Chondrocyte (in vitro differentiated cells): ENCODE data around the gene DDX41. TPM values are rescaled to one million over a fixed set of nuclear protein-coding genes. Genes with fewer than 3 reads are reported as not detected.

ENCODE experiments used
- DNase-seq: peaks from one replicate; pipeline ENCODE4 v3.0.0; 2021; ENCODE audit warnings: mixed read lengths, low spot score
- H3K27ac Mint-ChIP-seq: one replicate; pipeline ENCODE4 v1.8.0; 2021; ENCODE audit warnings: mild to moderate bottlenecking, moderate library complexity, mixed read lengths; ENCODE audit not compliant: unreplicated experiment
- H3K27me3 Mint-ChIP-seq: 2 replicates; pipeline ENCODE4 v1.8.0; 2021; ENCODE audit warnings: low read depth, mixed read lengths
- H3K36me3 Mint-ChIP-seq: 2 replicates; pipeline ENCODE4 v1.8.0; 2021; ENCODE audit warnings: low read depth, mixed read lengths
- H3K4me1 Mint-ChIP-seq: 2 replicates; pipeline ENCODE4 v1.8.0; 2021; ENCODE audit warnings: low read depth, mild to moderate bottlenecking, mixed read lengths
- H3K4me3 Mint-ChIP-seq: one replicate; pipeline ENCODE4 v1.8.0; 2021; ENCODE audit warnings: mild to moderate bottlenecking, moderate library complexity, mixed read lengths; ENCODE audit not compliant: unreplicated experiment
- H3K9me3 Mint-ChIP-seq: 2 replicates; pipeline ENCODE4 v1.8.0; 2021; ENCODE audit warnings: low read depth, mixed read lengths
- CTCF ChIP-seq: fragments of 200-600 bp; sonication (generic); IDR thresholded peaks from 2 replicates; pipeline ENCODE4 v1.5.0; 2021; ENCODE audit warnings: antibody characterized with exemption, mild to moderate bottlenecking, moderate library complexity
- total RNA-seq: library from RNA; stranded (reverse); gene quantifications from 3 replicates; pipeline ENCODE4 v1.2.1, GENCODE V29; 2021

Gene DDX41
- total RNA-seq, 1 donor from 2014 or later: 78.6 TPM

GRCh38 chr5:177542816-177543465 lies 26.2 kb upstream of the DDX41 start:
- Mint-ChIP-seq H3K27ac (peak overlapping the region; percentile 34), H3K9me3 (peaks cover 3% of the 10 kb centered on the region), H3K27me3 (no peaks in the 10 kb centered on the region), H3K36me3 (no peaks in the 10 kb centered on the region), H3K4me3 (no peak overlapping the region), H3K4me1 (peaks cover 84% of the 10 kb centered on the region)
- TF ChIP-seq CTCF: no peak
- no peak for DNase-seq

GRCh38 chr5:177540438-177540837 lies 23.7 kb upstream of the DDX41 start:
- Mint-ChIP-seq H3K27ac (peak overlapping the region; percentile 27), H3K4me1 (peaks cover 86% of the 10 kb centered on the region), H3K4me3 (no peak overlapping the region), H3K9me3 (no peaks in the 10 kb centered on the region), H3K36me3 (peaks cover 4% of the 10 kb centered on the region), H3K27me3 (no peaks in the 10 kb centered on the region)
- DNase-seq: no peak
- TF ChIP-seq CTCF: no peak

GRCh38 chr5:177539411-177539810 lies 22.6 kb upstream of the DDX41 start:
- peaks cover 87% of the 10 kb centered on the region for H3K4me1 Mint-ChIP-seq
- H3K27me3 Mint-ChIP-seq: no peaks in the 10 kb centered on the region
- peak overlapping the region; percentile 98 for H3K27ac Mint-ChIP-seq
- H3K36me3 Mint-ChIP-seq: peaks cover 6% of the 10 kb centered on the region
- no peaks in the 10 kb centered on the region for H3K9me3 Mint-ChIP-seq
- H3K4me3 Mint-ChIP-seq: no peak overlapping the region
- no peak for TF ChIP-seq CTCF
- no peak for DNase-seq

GRCh38 chr5:177538876-177539275 lies 22.1 kb upstream of the DDX41 start:
- TF ChIP-seq CTCF: no peak
- H3K36me3 Mint-ChIP-seq: peaks cover 7% of the 10 kb centered on the region
- H3K4me1 Mint-ChIP-seq: peaks cover 83% of the 10 kb centered on the region
- H3K27ac Mint-ChIP-seq: peak overlapping the region; percentile 98
- H3K4me3 Mint-ChIP-seq: no peak overlapping the region
- no peaks in the 10 kb centered on the region for H3K9me3 Mint-ChIP-seq
- no peaks in the 10 kb centered on the region for H3K27me3 Mint-ChIP-seq
- DNase-seq: no peak

- Mint-ChIP-seq H3K9me3 (no peaks in the 10 kb centered on the region), H3K4me3 (peak overlapping the region; percentile 38), H3K27ac (peak overlapping the region; percentile 98), H3K36me3 (peaks cover 12% of the 10 kb centered on the region), H3K4me1 (peaks cover 75% of the 10 kb centered on the region), H3K27me3 (no peaks in the 10 kb centered on the region)
- DNase-seq: no peak
- no peak for TF ChIP-seq CTCF
Observed at GRCh38 chr5:177537389-177538361, 20.9 kb upstream of the DDX41 start.
